H9 (cell line): Measurements from ENCODE around the gene MT2A. TPM values are rescaled to one million over a fixed set of nuclear protein-coding genes. Genes with fewer than 3 reads are reported as not detected.

Source experiments
- DNase-seq: peaks from one replicate; pipeline ENCODE4 v3.0.0-alpha.2; 2017
- H2AFZ ChIP-seq: one replicate; pipeline ENCODE4 v1.6.1; 2013; ENCODE audit warnings: mild to moderate bottlenecking, low read length, control low read depth, moderate library complexity
- H2AK5ac ChIP-seq: 2 replicates; pipeline ENCODE4 v1.6.1; 2013; ENCODE audit warnings: low read length, control low read depth, mixed read lengths; ENCODE audit not compliant: insufficient read length
- H2BK120ac ChIP-seq: one replicate; pipeline ENCODE4 v1.6.1; 2013; ENCODE audit warnings: low read depth, mild to moderate bottlenecking, low read length, control low read depth, inconsistent platforms; ENCODE audit not compliant: poor library complexity, severe bottlenecking
- H2BK12ac ChIP-seq: 2 replicates; pipeline ENCODE4 v1.6.1; 2013; ENCODE audit warnings: low read length, control low read depth, mixed read lengths, low read depth; ENCODE audit not compliant: insufficient read length
- H2BK15ac ChIP-seq: 2 replicates; pipeline ENCODE4 v1.6.1; 2013; ENCODE audit warnings: low read depth, low read length, control low read depth
- H2BK20ac ChIP-seq: one replicate; pipeline ENCODE4 v1.6.1; 2013; ENCODE audit warnings: low read depth, mild to moderate bottlenecking, low read length, control low read depth, inconsistent platforms; ENCODE audit not compliant: poor library complexity, severe bottlenecking
- H2BK5ac ChIP-seq: 2 replicates; pipeline ENCODE4 v1.6.1; 2013; ENCODE audit warnings: low read length, control low read depth, mixed read lengths; ENCODE audit not compliant: insufficient read length
- H3K14ac ChIP-seq: 2 replicates; pipeline ENCODE4 v1.6.1; 2013; ENCODE audit warnings: low read length, control low read depth; ENCODE audit not compliant: insufficient read depth
- H3K18ac ChIP-seq: 2 replicates; pipeline ENCODE4 v1.6.1; 2013; ENCODE audit warnings: low read depth, mild to moderate bottlenecking, mixed read lengths, low read length, control low read depth; ENCODE audit not compliant: insufficient read length
- H3K23ac ChIP-seq: 2 replicates; pipeline ENCODE4 v1.6.1; 2013; ENCODE audit warnings: low read length, control low read depth, mixed read lengths, low read depth; ENCODE audit not compliant: insufficient read length
- H3K23me2 ChIP-seq: 2 replicates; pipeline ENCODE4 v1.6.1; 2013; ENCODE audit warnings: low read depth, mild to moderate bottlenecking, mixed read lengths, low read length, control low read depth; ENCODE audit not compliant: insufficient read length, poor library complexity, severe bottlenecking
- H3K27ac ChIP-seq: 2 replicates; pipeline ENCODE4 v1.5.1; 2013; ENCODE audit warnings: low read length, control low read depth, mixed read lengths, low read depth; ENCODE audit not compliant: insufficient read length
- H3K27me3 ChIP-seq: 2 replicates; pipeline ENCODE4 v1.6.1; 2013; ENCODE audit warnings: low read length, control low read depth, inconsistent platforms; ENCODE audit not compliant: insufficient read depth
- H3K4ac ChIP-seq: 2 replicates; pipeline ENCODE4 v1.6.1; 2013; ENCODE audit warnings: low read depth, mild to moderate bottlenecking, control low read depth, inconsistent platforms, low read length, moderate library complexity
- H3K4me1 ChIP-seq: 2 replicates; pipeline ENCODE4 v1.6.1; 2013; ENCODE audit warnings: low read length, control low read depth, inconsistent platforms; ENCODE audit not compliant: insufficient read depth
- H3K4me2 ChIP-seq: 2 replicates; pipeline ENCODE4 v1.6.1; 2013; ENCODE audit warnings: low read length, control low read depth, mixed read lengths; ENCODE audit not compliant: insufficient read length, insufficient read depth
- H3K56ac ChIP-seq: 2 replicates; pipeline ENCODE4 v1.6.1; 2013; ENCODE audit warnings: low read depth, mild to moderate bottlenecking, mixed read lengths, low read length, control low read depth; ENCODE audit not compliant: insufficient read length
- H3K79me1 ChIP-seq: 2 replicates; pipeline ENCODE4 v1.6.1; 2013; ENCODE audit warnings: low read depth, mild to moderate bottlenecking, moderate library complexity, low read length, control low read depth, inconsistent platforms; ENCODE audit not compliant: insufficient read depth, poor library complexity, severe bottlenecking
- H3K79me2 ChIP-seq: 2 replicates; pipeline ENCODE4 v1.6.1; 2013; ENCODE audit warnings: low read length, control low read depth, inconsistent platforms; ENCODE audit not compliant: insufficient read depth
- H3K9ac ChIP-seq: 2 replicates; pipeline ENCODE4 v1.6.1; 2013; ENCODE audit warnings: low read length, control low read depth, mixed read lengths; ENCODE audit not compliant: insufficient read length; ENCODE audit errors: extremely low read depth
- H3K9me3 ChIP-seq: one replicate; pipeline ENCODE4 v1.6.1; 2013; ENCODE audit warnings: low read depth, low read length, inconsistent platforms; ENCODE audit not compliant: control insufficient read depth
- H3T11ph ChIP-seq: one replicate; pipeline ENCODE4 v1.6.1; 2013; ENCODE audit warnings: mild to moderate bottlenecking, low read length, control low read depth, inconsistent platforms
- H4K20me1 ChIP-seq: one replicate; pipeline ENCODE4 v1.6.1; 2013; ENCODE audit not compliant: control insufficient read depth, insufficient read length, insufficient read depth
- H4K5ac ChIP-seq: 2 replicates; pipeline ENCODE4 v1.6.1; 2013; ENCODE audit warnings: low read depth, mild to moderate bottlenecking, mixed read lengths, low read length, control low read depth; ENCODE audit not compliant: insufficient read length
- H4K8ac ChIP-seq: replicated peaks from 2 replicates; pipeline ENCODE4 v1.6.1; 2013; ENCODE audit warnings: low read length, control low read depth, mixed read lengths, low read depth; ENCODE audit not compliant: insufficient read length
- H4K91ac ChIP-seq: 2 replicates; pipeline ENCODE4 v1.6.1; 2013; ENCODE audit warnings: low read depth, mild to moderate bottlenecking, moderate library complexity, mixed read lengths, low read length, control low read depth; ENCODE audit not compliant: insufficient read length
- H3K27ac Mint-ChIP-seq, 3 experiments: 2 replicates in 2 of 3; 3 replicates in 1 of 3; pipeline ENCODE4 v1.8.0; 2020 to 2021; ENCODE audit warnings: mixed read lengths in 3 of 3, mild to moderate bottlenecking in 1 of 3, moderate library complexity in 1 of 3
- H3K27me3 Mint-ChIP-seq: 2 replicates; pipeline ENCODE4 v1.8.0; 2021; ENCODE audit warnings: low read depth, mild to moderate bottlenecking, moderate library complexity, mixed read lengths
- H3K36me3 Mint-ChIP-seq, 3 experiments: 2 replicates in 2 of 3; 3 replicates in 1 of 3; pipeline ENCODE4 v1.8.0; 2020 to 2021; ENCODE audit warnings: low read depth in 3 of 3, mixed read lengths in 3 of 3; ENCODE audit not compliant: insufficient read depth in 1 of 3
- H3K4me1 Mint-ChIP-seq, 2 experiments: 2 replicates each; pipeline ENCODE4 v1.8.0; 2020; ENCODE audit warnings: mixed read lengths in 2 of 2
- H3K4me3 Mint-ChIP-seq, 2 experiments: 2 replicates in 1 of 2; 3 replicates in 1 of 2; pipeline ENCODE4 v1.8.0; 2020 to 2021; ENCODE audit warnings: mild to moderate bottlenecking in 2 of 2, mixed read lengths in 2 of 2, moderate library complexity in 1 of 2
- H3K9me3 Mint-ChIP-seq, 2 experiments: 2 replicates in 1 of 2; 3 replicates in 1 of 2; pipeline ENCODE4 v1.8.0; 2020; ENCODE audit warnings: mild to moderate bottlenecking in 2 of 2, mixed read lengths in 2 of 2, moderate library complexity in 1 of 2
- CTCF ChIP-seq: fragments of 200-600 bp; sonication (generic); conservative IDR thresholded peaks from 3 replicates; pipeline ENCODE4 v1.8.0; 2021; ENCODE audit warnings: antibody characterized with exemption, mild to moderate bottlenecking
- whole genome bisulfite sequencing: extraction: QIAGEN DNeasy Blood & Tissue Kit; methylation state at CpG from one replicate; pipeline ENCODE4 v1.1.7; 2013; ENCODE audit warnings: missing lambda C conversion rate, low lambda C conversion rate, mixed read lengths; ENCODE audit not compliant: insufficient read length; ENCODE audit errors: extremely low coverage; 5-methylcytosine and 5-hydroxymethylcytosine counted together
- total RNA-seq: library from RNA; stranded (reverse); gene quantifications from 2 replicates; pipeline ENCODE4 v1.2.1, GENCODE V29; 2021

Gene MT2A
- total RNA-seq, 1 experiment from 2014 or later: 63.1 TPM

GRCh38 chr16:56603589-56603988 lies 4.8 kb upstream of the MT2A start:
- Histone ChIP-seq H3K27ac (no peak overlapping the region), H2AFZ (no peak overlapping the region), H3K18ac (no peak overlapping the region)

More at GRCh38 chr16:56603589-56603988, 4.8 kb upstream of the MT2A start:
- no peaks in the 10 kb centered on the region for H3K36me3 Mint-ChIP-seq
- no peak overlapping the region for H2BK20ac ChIP-seq
- H3K4me3 Mint-ChIP-seq: no peak overlapping the region
- no peaks in the 10 kb centered on the region for H4K20me1 ChIP-seq
- no peak overlapping the region for H3K4me2 ChIP-seq
- no peak overlapping the region for H3K14ac ChIP-seq
- no peak overlapping the region for H4K91ac ChIP-seq
- H3K27ac Mint-ChIP-seq: no peak overlapping the region
- WGBS: no CpG with 5 or more reads among the region's 4 CpGs
- no peak overlapping the region for H4K5ac ChIP-seq
- H3K9me3 ChIP-seq: no peaks in the 10 kb centered on the region
- H3K23ac ChIP-seq: no peak overlapping the region
- H2AK5ac ChIP-seq: no peak overlapping the region
- H4K8ac ChIP-seq: no peak overlapping the region
- no peak overlapping the region for H3T11ph ChIP-seq
- peaks cover 14 to 21% of the 10 kb centered on the region in 2 experiments for H3K4me1 Mint-ChIP-seq
- no peak overlapping the region for H2BK15ac ChIP-seq
- H3K23me2 ChIP-seq: peaks cover 2% of the 10 kb centered on the region
- peak; percentile 74 for DNase-seq
- peaks cover 2% of the 10 kb centered on the region; the same call in 1 of the 2 replicates for H3K27me3 ChIP-seq
- peaks cover 65% of the 10 kb centered on the region for H3K27me3 Mint-ChIP-seq
- no peaks in the 10 kb centered on the region for H3K79me2 ChIP-seq
- H3K79me1 ChIP-seq: no peaks in the 10 kb centered on the region
- no peaks in the 10 kb centered on the region for H3K9me3 Mint-ChIP-seq
- H2BK5ac ChIP-seq: no peak overlapping the region
- H3K9ac ChIP-seq: no peak overlapping the region
- H3K4ac ChIP-seq: no peak overlapping the region
- peak; percentile 61 for TF ChIP-seq CTCF
- no peak overlapping the region for H3K56ac ChIP-seq
- H2BK120ac ChIP-seq: no peak overlapping the region
- H3K4me1 ChIP-seq: no peaks in the 10 kb centered on the region
- no peak overlapping the region for H2BK12ac ChIP-seq
